NCI-H2171 treated with DMSO at 0.1 percent for 48 hours (cell line): ENCODE measurements around the gene EEF1A2.

Experiments
- DNase-seq: peaks from one replicate; lab custom pipeline; 2025; lab: John Stamatoyannopoulos, UW

The EEF1A2 gene

GRCh38 chr20:63536997-63537524 is 38.2 kb upstream of the EEF1A2 start, which contains the start of gene PTK6:
Gene PTK6, minus strand, starts transcription at chr20:63537376. Its CDS starts 62 bp downstream, at chr20:63537314.
- DNase-seq: no peak

- no peak for DNase-seq
Observed at GRCh38 chr20:63536241-63536977, 37.5 kb upstream of the EEF1A2 start.

- DNase-seq: no peak
Observed at GRCh38 chr20:63534831-63535651, 36.2 kb upstream of the EEF1A2 start.

GRCh38 chr20:63534427-63534830 is 35.5 kb upstream of the EEF1A2 start:
- DNase-seq: no peak

GRCh38 chr20:63533871-63534393 is 35.0 kb upstream of the EEF1A2 start:
- DNase-seq: no peak

- DNase-seq: no peak
Observed at GRCh38 chr20:63533388-63533787, 34.5 kb upstream of the EEF1A2 start.

GRCh38 chr20:63532449-63532971 is 33.6 kb upstream of the EEF1A2 start:
- DNase-seq: no peak

GRCh38 chr20:63531686-63532448 is 33.0 kb upstream of the EEF1A2 start:
- no peak for DNase-seq

GRCh38 chr20:63530788-63531160 is 31.9 kb upstream of the EEF1A2 start:
- DNase-seq: no peak

GRCh38 chr20:63529861-63530787 is 31.2 kb upstream of the EEF1A2 start:
- DNase-seq: no peak

- no peak for DNase-seq
Observed at GRCh38 chr20:63529180-63529860, 30.4 kb upstream of the EEF1A2 start.

GRCh38 chr20:63527184-63527583 is 28.3 kb upstream of the EEF1A2 start:
- DNase-seq: no peak

- DNase-seq: no peak
Observed at GRCh38 chr20:63525971-63526370, 27.1 kb upstream of the EEF1A2 start.

GRCh38 chr20:63525185-63525584 is 26.3 kb upstream of the EEF1A2 start:
- peak; percentile 25 for DNase-seq

- DNase-seq: no peak
Observed at GRCh38 chr20:63522981-63523611, 24.2 kb upstream of the EEF1A2 start.

GRCh38 chr20:63522091-63522868 is 23.4 kb upstream of the EEF1A2 start:
- no peak for DNase-seq

GRCh38 chr20:63521602-63522001 is 22.7 kb upstream of the EEF1A2 start:
- no peak for DNase-seq

GRCh38 chr20:63520934-63521601 is 22.2 kb upstream of the EEF1A2 start:
- peak; percentile 63 for DNase-seq
